HuH-7.5 (cell line): ENCODE measurements around the gene C1QTNF3.
A peak's percentile ranks its signal among the peaks of the same experiment; 100 is the strongest.
"Not testable (repeated sequence)": the region's sequence is repeated elsewhere in the genome, so short reads cannot be mapped to it uniquely, and the experiment has no call there.

Experiments
- DNase-seq: peaks from one replicate; pipeline ENCODE4 v3.0.0; 2011; ENCODE audit warnings: low spot score

C1QTNF3 gene

DNA sequence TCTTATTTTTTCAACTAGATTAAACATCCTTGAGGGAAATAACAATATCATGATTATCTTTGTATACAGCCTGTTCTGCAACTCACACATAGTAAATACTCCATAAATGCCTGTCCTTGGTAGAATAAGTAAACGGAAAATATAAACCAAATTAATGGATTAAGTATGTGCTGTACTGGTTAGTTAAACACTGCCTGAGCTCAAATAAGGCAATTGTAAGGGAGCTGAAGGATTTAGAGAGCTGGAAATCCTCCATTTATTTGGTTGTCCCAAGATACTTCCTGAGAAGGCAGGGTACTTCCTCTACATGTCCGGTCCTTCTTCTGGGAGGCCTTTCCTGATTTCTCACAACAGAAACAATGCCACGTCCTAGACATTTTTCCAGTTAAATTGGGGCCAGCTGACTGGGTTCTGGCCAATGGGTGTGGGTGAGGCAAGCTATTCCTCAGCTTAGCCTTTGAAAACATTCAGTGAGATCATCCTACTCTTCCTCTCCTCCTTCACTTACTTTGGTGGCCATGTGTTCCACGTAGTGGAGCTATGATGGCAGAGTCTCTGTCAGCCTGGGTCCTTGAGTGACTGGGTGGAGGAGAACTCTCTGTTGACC, 8.5 kb upstream of the C1QTNF3 start:
- DNase-seq: no peak

DNA sequence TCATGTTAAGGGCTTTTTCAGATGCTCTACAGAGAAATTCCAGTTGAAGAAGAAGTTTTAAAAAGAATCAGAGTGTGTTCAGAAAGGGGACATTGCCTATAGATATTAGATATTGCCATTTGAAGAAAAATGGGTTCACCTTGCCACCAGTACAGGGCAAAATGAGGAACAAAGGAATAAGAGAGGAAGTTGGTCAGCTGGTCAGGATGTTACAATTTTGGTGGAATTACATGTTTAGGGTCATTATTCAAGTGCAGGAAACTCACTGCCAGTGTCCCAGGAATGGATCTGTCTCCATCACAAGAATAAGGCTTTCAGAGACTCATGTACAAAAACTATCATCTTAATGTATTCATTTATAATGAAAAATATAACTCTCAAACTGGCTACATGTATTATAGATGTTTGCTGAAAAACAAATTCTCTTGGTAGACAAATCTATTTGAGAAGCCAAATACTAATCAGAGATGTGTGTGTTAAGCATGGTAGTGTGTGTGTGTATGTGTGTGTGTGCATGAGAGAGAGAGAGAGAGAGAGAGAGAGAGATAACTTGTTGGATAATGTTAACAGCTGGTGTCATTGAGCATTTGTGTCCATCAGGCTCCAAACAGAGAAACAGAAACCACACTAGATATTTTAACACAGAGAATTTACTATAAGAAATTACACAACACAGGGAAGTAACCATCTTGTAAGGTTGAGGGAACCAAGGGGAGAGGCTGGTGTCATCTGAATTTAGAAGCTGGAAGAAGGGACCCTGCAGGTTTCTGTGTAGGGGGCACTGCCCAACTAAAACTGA, 5.0 kb upstream of the C1QTNF3 start:
- DNase-seq: no peak

DNA sequence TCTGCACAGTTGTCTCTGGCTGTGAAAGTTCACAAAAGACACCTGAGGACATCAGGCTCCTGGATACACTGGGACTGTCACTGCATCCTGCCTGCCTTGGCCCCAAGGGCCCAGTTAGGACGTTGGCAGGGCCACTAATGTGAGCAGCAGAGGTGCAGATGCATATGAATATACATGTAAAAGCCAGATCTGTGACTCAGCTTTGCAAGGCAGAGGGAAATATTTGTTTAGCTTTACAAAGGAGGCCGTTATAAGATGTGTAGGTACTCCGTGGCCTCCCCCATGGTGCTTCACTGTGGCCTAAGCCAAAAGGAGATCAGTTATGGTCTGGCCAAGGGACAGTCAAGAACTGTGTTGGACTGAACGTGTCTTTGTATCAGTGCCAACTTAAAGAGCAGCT, 4.1 kb upstream of the C1QTNF3 start:
- no peak for DNase-seq

DNA sequence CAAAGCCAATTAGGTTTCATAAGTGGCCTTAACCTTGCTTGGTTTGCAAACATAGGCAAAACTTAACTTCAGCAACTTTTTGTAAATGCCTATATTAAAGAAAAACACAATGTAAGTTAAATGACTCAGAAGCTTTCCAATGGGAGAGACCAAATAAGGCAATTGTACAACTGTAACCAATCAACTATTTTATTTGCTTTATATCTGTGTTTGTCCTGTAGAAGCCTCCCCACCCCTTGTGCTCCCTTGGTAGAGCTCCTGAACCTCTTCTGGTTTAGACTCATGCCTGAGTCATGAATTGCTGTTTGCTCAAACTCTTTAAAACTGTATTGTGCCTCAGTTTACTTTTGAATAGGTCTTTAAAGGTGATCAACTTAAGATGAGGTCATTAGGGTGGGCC, 3.0 kb upstream of the C1QTNF3 start:
- no peak for DNase-seq

DNA sequence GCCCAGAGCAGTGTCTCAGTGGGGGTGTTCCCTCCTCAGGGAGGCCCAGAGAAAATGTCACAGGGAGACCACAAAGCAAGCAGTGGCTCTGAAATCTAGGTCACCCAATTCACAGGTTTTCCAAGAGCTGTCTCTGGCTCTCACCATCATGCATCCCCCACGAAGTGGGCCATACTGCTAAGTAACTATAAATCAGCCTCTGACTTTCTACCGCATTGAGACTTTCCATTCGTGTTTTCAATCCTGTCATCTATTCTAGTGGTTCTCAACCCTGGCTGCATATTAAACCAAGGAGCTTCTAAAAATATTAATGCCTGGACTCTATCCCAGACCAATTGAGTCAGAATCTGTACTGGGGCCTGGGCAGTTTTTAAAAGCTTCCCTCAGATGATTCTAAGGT, 2.0 kb upstream of the C1QTNF3 start:
- DNase-seq: no peak

DNA sequence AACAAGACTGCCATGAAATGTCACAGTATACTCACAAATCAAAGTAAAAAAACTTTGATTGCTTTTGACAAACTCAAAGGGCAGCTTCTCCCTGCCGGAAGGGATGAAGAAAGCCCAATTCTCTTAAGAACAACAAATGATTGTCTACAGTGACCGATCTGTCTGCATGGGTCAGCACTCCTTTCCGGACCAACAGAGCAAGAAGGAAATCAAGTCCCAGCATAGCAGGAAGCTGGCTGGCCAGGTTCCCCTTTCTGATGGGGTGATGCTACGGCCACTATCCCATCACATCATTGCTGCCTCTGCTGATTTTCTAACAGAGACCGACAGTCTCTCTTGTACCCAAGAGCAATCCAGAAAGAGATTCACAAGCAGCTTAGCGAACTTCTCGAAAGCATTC, 692 bp downstream of the C1QTNF3 start:
- DNase-seq: no peak

DNA sequence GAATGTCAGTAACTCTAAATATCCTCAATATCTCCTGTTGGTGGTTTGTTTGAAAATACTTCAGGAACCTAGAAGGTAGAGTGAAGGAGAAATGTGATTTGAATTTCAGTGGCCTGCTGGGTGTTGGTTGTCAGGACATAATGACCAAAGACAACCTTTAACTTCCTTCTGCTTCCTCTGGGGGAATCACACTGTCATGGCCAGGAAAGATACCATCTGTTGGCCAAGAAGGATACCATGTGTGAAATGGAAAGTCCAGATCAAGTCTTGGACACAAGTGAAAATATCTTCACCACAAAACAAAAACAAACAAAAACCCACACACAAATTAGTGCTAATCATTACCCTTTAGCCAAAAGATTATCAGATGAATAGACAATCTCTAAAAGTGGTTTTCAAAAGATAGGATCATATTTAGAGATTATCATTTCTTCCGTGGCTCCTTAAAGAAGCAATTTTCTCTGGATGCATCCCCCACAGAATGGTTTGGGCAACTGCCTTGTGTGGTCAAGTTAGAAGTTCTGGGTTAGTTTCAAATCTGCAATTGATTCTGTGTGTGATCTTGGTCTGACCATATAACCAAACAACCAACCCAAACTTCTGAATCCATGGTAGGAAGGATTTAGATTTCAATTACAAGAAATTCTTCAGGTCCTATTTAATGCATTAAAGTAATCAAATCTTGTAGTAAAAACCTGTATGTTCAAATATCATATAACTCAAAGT, 1.6 kb downstream of the C1QTNF3 start:
- no peak for DNase-seq

DNA sequence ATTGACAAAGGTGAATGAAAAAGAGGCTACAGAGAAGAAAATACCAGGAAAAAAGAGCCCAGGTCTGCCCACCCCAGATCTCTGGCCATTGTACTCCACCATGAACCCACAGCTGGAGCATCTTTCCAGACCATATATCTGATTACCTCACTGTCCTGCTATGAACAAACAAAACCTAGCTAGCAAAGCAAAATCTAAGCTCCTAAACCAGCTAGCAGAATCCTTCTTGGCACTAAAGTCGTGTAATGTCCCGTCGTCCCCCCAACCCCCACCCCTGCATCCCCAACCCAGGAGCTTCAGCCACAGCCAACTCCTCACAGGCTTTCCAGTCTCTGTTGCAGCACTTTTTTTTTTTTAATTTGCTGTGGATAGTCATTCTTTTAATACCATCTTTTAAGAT, 2.5 kb downstream of the C1QTNF3 start:
- DNase-seq: peak; percentile 41

DNA sequence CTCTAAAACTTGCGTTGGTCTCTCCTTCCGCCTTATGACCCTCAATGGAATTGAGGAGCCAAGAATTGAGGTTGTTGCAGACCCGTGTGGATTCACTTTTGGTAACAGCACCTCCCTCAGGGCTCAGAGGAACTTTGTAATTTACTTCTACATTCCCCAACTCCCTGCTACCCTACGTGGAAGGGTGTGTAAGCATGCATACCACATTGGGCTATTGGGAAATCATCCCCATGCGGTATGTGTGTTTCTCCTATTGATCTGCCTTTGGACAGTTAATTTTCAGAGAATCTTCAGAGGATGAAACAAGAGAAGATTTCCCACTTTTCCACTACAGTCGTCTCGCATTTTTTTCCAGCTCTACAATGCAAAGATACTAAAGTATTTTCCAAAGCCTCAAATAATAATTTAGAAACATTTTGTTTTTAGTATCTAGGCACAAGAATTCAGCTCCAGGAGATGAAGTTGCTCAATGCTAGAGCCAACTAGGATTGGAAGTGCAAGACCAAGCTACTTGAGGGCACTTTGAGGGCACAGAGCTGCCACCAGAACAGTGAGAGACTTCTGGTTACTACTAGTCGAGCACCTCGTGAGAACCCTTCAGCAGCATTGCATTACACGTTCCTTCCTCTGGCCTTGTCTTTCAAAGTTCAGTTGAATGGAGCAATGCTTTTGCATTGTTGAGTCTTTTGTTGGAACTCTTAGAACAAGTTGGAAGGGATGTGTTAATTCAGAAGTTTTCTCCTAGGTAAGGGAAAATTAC, 3.4 kb downstream of the C1QTNF3 start:
- peak; percentile 47 for DNase-seq

DNA sequence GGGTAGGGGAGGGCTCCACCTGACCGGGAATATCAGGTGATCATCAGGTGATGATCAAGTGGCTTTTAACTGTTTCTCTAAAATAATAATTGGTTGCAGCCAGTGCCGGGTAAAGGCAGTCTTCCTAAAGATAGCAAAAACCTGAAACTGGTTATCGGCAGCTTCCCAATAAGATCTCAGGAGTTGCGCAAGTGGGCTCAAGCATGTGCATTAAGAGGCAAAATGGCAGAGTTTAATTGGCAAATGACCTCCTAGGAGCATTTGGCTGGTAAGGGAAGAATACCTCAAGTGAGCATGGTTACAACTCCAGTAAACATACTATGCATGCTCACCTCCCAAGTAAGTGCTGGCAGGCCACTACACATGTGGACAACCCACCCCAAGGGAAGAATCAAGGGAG, 4.2 kb downstream of the C1QTNF3 start:
- no peak for DNase-seq

DNA sequence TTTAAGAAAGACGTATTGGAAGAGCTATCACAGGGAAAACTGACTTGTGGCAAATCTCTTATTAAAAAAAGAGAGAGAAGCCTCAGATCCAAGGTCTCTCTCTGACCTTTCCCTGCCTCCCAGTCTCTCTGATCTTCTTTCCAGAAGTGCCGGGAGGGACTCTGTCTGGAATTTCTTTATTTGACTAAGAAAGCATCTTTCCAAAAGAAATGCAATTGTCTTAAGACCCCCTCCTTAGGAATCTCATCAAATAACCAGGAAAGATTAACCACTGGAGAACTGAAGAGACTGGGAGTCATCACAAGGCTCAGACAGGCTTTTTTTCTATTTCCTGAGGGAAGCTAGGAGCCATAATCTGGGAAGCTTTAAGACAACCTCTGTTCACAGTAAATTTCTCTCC, 4.6 kb downstream of the C1QTNF3 start:
- no peak for DNase-seq

DNA sequence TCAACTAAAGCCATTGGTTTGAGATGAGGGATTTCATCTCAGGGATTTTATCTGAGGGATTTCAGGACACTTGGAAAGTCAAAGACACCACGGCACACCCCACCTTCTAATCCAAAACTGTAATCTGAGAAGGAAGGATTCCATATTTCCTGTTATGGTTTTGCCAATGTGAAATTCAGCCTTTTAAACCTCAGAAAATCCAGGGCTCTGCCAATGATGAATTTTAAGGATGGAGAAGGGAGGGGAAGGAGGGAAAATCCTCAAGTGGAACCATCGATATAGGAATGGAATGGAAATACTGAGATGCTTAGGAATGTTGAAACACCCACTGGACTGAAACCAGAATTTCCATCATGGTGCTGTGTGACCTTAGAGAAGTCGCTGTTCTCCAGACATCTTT, 5.3 kb downstream of the C1QTNF3 start:
- DNase-seq: no peak

DNA sequence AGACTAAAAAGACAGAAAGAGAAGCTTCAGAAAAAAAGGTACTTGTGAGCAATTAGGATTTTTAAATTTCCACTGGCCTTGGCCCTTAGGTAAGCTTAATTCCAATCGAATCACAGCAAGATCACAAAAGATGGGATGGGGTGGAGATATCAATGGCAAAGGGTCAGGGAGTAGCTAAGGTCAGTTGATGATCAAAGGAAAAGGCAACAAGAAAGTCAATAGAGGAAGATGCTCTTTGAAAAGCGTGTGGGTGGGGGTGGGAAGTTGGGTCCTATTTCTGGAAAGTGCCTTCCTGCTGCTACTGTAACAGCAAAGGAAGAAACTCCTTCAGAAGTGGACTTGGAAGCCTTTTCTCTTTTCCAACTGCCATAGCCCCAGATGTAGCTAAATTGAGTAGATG, 7.3 kb downstream of the C1QTNF3 start:
- no peak for DNase-seq

DNA sequence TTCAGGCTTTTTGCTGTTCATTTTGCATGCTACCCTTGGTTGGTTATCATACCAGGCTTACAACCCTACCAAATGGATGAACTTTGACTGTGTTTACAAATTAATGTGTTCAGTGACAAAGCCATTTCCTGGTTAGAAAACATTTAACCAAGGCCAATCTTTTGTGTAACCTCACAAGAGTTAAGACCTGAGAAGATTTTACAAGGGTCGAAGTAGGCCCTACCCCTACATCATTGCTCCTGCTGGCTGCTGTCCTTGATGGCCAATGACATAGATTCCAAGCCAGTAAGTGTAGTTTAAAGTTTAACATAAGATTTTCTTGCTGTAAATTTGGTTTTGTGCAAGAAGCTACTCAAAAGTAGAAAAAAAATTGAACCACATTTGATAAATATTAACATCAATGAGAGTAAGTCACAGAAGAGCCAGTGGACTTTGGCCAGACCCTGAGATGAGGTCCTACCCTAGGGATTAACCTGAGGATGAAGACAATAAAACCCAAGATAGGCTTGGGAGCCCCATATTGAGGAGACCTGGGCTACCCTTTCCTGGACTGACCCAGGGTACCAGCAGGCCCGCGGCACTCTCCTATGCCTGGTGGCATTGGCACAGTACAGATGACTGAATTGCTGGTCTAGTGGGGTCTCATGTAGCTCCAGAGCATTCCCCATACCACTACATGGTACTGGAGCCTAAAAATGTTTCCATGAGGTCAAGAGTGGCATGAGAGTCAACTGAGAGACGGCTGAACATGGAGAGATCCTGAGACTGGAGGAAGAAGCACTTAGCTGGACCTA, 8.3 kb downstream of the C1QTNF3 start:
- DNase-seq: no peak

DNA sequence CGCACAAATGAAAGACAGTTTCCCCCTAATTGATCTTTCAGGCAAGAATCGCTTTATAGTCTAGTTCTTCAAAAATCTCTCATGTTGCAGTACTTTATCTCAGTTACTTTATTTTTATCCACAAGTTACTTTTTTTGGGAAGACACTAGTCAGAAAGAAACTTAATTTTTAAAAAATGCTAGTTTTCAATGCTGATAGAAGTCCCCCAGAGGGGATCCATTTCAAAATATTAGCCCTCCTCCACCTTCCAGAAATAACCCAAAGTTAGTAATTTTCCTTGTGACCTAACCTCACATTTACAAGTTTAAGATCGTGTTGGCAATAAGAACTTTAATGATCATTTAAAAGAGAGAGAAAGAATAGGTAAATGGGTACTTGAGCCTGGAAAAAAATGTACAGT, 11.0 kb downstream of the C1QTNF3 start:
- no peak for DNase-seq

DNA sequence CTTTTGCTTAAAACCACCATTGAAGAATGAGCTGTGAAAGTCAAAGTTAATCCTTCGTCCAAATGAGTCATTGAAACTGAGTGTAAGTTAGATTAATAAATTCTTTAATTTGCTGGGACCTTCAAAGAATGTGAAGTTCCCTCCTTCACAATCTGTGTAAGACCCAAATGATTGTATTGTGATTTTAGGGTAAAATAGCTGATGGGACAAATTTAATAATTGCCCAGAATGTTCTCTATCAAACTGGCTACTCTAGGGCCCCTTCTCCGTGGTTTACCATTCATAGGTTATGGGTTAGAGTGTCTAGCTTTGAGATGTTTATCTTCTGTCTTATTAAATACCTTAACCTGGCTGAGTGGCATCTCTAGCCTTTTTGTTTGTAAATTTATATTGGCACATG, 11.9 kb downstream of the C1QTNF3 start:
- DNase-seq: no peak

DNA sequence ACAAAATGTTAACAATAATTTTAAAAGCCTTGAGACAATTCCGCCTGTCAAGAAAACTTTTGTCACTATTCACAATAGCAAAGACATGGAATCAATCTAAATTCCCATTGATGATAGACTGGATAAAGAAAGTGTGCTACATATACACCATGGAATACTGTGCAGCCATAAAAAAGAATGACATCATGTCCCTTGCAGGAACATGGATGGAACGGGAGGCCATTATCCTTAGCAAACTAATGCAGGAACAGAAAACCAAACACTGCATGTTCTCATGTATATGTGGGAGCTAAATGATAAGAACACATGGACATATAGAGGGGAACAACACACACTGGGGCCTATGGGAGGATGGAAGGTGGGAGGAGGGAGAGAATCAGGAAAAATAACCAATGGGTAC, 12.4 kb downstream of the C1QTNF3 start:
- DNase-seq: not testable (repeated sequence)

DNA sequence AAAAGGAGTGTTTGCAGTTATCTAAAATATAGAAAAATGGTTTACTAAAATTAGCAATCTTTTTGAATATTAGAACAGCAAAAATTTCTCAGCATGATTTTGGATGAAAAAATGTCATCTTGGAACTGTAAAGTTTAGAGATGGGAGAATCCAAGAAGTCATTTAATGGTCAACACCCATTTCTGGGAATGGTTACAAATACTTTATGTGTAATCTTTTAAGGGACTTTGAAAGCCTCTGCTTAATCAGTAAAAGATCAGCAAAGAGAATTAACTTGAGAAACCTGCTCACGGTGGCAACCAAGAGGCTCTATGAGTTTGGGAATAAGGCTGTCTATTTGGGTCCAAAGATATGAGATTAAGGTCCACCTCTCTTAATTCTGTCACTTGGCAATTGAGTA, 13.0 kb downstream of the C1QTNF3 start:
- no peak for DNase-seq

DNA sequence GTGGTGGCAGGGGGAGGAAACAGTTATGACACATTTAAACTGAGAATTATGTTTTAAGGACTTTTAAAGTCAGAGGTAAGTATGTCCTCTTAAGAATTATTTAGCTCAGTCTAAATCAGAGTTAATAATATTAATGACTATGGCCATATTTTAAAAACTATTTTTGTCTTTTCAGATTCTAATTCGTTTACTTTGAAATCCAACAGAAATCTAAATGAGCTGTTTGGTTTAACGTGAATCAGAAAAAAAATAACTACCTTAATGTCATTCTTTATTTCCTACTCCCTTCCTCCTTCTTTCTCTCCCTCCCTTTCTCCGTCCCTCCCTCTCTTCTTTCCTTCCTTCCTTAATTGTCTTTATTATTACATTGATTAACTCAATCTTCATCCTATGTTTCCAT, 14.7 kb downstream of the C1QTNF3 start:
- DNase-seq: no peak

DNA sequence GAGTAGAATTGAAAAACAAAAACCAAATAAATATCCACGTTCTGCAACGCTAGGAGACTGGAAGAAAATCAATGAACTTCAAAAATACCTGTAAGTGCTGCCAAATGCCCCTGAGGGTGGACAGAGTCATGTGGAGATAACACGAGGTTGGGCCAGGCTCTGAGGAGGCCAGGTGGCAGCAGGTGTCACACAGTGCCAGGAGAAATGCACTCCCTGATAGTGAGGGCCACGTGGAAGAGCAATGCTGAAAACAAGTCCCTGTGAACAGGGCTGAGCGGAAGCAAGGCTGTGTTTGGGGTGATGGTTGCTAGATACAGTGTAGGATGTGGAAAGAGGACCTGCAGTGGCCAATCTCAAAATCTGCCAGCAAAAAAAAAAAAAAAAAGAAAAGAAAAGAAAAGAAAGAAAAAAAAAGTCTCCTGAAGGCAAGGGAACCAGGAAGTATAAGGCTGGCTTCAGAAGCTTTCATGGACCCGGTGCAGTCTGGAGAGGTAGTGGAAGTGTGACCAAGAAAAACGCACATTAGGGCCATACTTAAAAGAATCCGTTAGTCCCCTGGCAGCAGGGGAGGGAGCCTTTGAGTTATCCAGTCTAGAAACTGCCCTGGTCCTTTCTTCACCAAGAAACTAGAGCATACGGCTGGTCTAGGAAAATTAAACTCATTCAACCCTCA, 16.8 kb downstream of the C1QTNF3 start:
- DNase-seq: no peak

DNA sequence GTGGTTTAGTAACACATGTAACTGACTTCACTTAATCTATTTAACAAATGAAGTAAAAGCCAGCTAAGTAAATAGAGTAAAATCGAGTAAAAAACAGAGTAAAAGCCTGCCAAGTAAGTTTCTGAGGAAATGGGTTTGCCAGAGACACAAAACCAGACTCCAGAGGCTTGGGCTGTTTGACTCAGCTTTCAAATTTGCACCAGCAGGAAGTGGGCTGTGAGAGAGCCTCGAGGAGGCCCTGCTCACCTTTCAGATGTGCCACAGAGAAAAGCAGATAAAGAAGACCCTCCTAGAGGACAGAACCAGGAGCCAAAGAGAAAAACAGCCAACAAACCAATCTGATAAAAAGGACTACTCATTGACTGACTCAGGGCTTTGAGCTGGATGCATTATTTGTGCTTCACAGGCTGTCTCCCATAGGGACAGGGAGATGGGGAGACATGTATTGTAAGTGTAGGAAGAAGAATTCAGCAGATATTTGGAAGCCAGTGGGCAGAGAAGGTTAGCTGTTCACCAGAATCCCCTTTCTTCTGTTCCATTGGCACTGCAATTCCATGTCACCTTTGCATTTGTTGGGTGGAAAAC, 20.8 kb downstream of the C1QTNF3 start:
- DNase-seq: no peak
